ENCODE results near the gene CTDP1. TPM values are rescaled to one million over a fixed set of nuclear protein-coding genes. Genes with fewer than 3 reads are reported as not detected.

The CTDP1 gene
- total RNA-seq, 1 experiment from 2014 or later = 33.7 TPM

DNA sequence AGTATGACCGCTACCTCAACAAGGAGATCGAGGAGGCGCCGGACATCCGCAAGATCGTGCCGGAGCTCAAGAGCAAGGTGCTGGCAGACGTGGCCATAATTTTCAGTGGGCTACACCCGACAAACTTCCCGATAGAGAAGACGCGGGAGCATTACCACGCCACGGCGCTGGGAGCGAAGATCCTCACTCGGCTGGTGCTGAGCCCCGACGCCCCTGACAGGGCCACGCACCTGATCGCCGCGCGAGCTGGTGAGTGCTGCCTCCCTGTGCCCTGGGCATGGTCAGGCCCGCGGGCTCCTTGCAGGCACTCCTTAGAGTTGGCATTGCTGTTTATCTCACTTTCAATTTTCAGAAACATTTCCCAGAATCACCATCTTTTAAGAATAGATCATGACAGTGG is 35.7 kb downstream of the CTDP1 start:
- Mint-ChIP-seq H3K9me3 (no peaks in the 10 kb centered on the region), H3K4me1 (no peaks in the 10 kb centered on the region), H3K4me3 (no peak overlapping the region), H3K27me3 (ENCODE audit: low read depth) (peaks cover 2% of the 10 kb centered on the region; the same call in 1 of the 2 replicates), H3K36me3 (ENCODE audit: insufficient read depth in 1 of 3, low read depth in 3 of 3) (peaks cover 33 to 70% (median 51%) of the 10 kb centered on the region in 3 experiments), H3K27ac (no peak overlapping the region)
- no CpG with 5 or more reads among the region's 26 CpGs for WGBS (ENCODE audit: extremely low coverage, insufficient read length, low lambda C conversion rate)
- H3K9me3 ChIP-seq (ENCODE audit: control insufficient read depth, low read depth, low read length) = no peaks in the 10 kb centered on the region
- H2BK12ac ChIP-seq (ENCODE audit: insufficient read length, low read depth, low read length) = no peak overlapping the region
- no peak overlapping the region for H4K5ac ChIP-seq (ENCODE audit: insufficient read length, low read depth, low read length)
- no peak overlapping the region for H3K27ac ChIP-seq (ENCODE audit: insufficient read length, low read depth, low read length)
- H4K20me1 ChIP-seq (ENCODE audit: control insufficient read depth, insufficient read depth, insufficient read length) = peaks cover 3% of the 10 kb centered on the region
- no peak overlapping the region for H3K23ac ChIP-seq (ENCODE audit: insufficient read length, low read depth, low read length)
- no peak overlapping the region for H3K4me2 ChIP-seq (ENCODE audit: insufficient read depth, insufficient read length, low read length)
- no peaks in the 10 kb centered on the region for H3K27me3 ChIP-seq (ENCODE audit: insufficient read depth, low read length)
- H2BK20ac ChIP-seq (ENCODE audit: low read depth, low read length, poor library complexity, severe bottlenecking) = no peak overlapping the region
- no peak overlapping the region for H2BK120ac ChIP-seq (ENCODE audit: low read depth, low read length, poor library complexity, severe bottlenecking)
- no peaks in the 10 kb centered on the region for H3K79me1 ChIP-seq (ENCODE audit: insufficient read depth, low read depth, low read length, poor library complexity, severe bottlenecking)
- H2AFZ ChIP-seq (ENCODE audit: low read length) = no peak overlapping the region
- H2BK5ac ChIP-seq (ENCODE audit: insufficient read length, low read length) = no peak overlapping the region
- H3K9ac ChIP-seq (ENCODE audit: extremely low read depth, insufficient read length, low read length) = no peak overlapping the region
- H4K91ac ChIP-seq (ENCODE audit: insufficient read length, low read depth, low read length) = no peak overlapping the region
- TF ChIP-seq, protein P1, sequence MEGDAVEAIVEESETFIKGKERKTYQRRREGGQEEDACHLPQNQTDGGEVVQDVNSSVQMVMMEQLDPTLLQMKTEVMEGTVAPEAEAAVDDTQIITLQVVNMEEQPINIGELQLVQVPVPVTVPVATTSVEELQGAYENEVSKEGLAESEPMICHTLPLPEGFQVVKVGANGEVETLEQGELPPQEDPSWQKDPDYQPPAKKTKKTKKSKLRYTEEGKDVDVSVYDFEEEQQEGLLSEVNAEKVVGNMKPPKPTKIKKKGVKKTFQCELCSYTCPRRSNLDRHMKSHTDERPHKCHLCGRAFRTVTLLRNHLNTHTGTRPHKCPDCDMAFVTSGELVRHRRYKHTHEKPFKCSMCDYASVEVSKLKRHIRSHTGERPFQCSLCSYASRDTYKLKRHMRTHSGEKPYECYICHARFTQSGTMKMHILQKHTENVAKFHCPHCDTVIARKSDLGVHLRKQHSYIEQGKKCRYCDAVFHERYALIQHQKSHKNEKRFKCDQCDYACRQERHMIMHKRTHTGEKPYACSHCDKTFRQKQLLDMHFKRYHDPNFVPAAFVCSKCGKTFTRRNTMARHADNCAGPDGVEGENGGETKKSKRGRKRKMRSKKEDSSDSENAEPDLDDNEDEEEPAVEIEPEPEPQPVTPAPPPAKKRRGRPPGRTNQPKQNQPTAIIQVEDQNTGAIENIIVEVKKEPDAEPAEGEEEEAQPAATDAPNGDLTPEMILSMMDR (conservative IDR thresholded peaks at IDR 0.05) = no peak
- H3K14ac ChIP-seq (ENCODE audit: insufficient read depth, low read length) = no peak overlapping the region
- no peak overlapping the region for H3K56ac ChIP-seq (ENCODE audit: insufficient read length, low read depth, low read length)
- H3T11ph ChIP-seq (ENCODE audit: low read length) = no peak overlapping the region
- no peak overlapping the region for H3K18ac ChIP-seq (ENCODE audit: insufficient read length, low read depth, low read length)
- H3K79me2 ChIP-seq (ENCODE audit: insufficient read depth, low read length) = no peaks in the 10 kb centered on the region
- H4K8ac ChIP-seq (replicated peaks; ENCODE audit: insufficient read length, low read depth, low read length) = no peak overlapping the region
- no peak for DNase-seq
- H2AK5ac ChIP-seq (ENCODE audit: insufficient read length, low read length) = no peak overlapping the region
- no peaks in the 10 kb centered on the region for H3K23me2 ChIP-seq (ENCODE audit: insufficient read length, low read depth, low read length, poor library complexity, severe bottlenecking)
- no peak overlapping the region for H2BK15ac ChIP-seq (ENCODE audit: low read depth, low read length)
- H3K4me1 ChIP-seq (ENCODE audit: insufficient read depth, low read length) = no peaks in the 10 kb centered on the region
- no peak overlapping the region for H3K4ac ChIP-seq (ENCODE audit: low read depth, low read length)

All from H9 (cell line).